ENCODE data around the gene OTOP2. TPM values are rescaled to one million over a fixed set of nuclear protein-coding genes. Genes with fewer than 3 reads are reported as not detected.

OTOP2 gene
- not detected for total RNA-seq
- long read RNA-seq = 0 reads

GRCh38 chr17:74924250-74924948 is at the start of gene OTOP2:
OTOP2 (plus strand) TSS chr17:74924273; CDS start chr17:74924633, 360 bp downstream.
- DNase-seq = no peak
- peak in 1 of 2 donors; percentile 24 for ATAC-seq
- intact Hi-C loops (cut with DNase I) = no loop called here

DNA sequence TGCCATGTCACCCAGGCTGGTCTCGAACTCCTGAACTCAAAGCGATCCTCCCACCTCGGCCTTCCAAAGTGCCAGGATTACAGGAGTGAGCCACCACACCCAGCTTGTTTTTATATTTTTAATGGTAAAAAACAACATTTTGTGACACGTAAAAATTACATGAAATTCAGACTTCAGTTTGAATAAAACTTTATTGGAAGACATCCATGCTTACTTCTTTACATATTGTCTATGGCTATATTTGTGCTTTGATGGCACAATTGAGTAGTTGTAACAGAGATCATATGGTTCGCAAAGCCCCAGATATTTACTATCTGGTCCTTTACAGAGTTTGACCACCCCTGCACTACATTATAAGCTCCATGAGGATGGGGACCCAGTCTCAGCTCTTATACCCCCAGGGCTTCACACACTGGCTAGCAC is 49.4 kb upstream of the OTOP2 start:
- DNase-seq = no peak
- ATAC-seq = no peak
- intact Hi-C loops (cut with DNase I) = no loop called here

- DNase-seq = no peak
- no peak for ATAC-seq
- intact Hi-C loops (cut with DNase I) = no loop called here
Observed at GRCh38 chr17:74875155-74875976, 48.7 kb upstream of the OTOP2 start.

DNA sequence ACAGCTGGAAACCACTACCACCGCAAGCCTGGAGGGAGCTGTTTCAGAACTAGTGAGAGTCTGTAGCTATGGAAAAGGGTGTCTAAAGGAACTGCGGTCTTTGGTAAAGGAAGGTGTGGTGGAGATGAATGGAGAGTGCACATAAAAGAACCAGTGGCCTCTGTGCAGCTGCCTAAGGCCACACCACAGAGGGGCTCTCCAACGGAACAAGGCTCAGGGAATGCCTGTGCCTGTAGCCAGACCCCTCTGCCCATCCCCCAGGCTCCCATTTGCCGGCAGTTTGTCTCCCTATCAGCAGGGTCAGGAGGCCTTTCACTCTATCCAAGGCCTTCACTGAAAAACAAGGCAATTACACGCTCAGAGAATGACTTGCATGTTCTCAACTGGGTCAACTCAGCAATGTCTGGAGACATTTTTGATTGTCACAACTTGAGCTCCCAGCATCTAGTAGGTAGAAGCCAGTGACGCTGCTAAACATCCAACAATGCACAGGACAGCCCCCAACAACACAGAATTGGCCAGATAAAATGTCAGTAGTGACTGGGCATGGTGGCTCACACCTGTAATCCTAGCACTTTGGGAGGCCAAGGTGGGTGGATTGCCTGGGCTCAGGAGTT is 48.0 kb upstream of the OTOP2 start:
- no peak for ATAC-seq
- DNase-seq = no peak
- intact Hi-C loops (cut with DNase I) = no loop called here

DNA sequence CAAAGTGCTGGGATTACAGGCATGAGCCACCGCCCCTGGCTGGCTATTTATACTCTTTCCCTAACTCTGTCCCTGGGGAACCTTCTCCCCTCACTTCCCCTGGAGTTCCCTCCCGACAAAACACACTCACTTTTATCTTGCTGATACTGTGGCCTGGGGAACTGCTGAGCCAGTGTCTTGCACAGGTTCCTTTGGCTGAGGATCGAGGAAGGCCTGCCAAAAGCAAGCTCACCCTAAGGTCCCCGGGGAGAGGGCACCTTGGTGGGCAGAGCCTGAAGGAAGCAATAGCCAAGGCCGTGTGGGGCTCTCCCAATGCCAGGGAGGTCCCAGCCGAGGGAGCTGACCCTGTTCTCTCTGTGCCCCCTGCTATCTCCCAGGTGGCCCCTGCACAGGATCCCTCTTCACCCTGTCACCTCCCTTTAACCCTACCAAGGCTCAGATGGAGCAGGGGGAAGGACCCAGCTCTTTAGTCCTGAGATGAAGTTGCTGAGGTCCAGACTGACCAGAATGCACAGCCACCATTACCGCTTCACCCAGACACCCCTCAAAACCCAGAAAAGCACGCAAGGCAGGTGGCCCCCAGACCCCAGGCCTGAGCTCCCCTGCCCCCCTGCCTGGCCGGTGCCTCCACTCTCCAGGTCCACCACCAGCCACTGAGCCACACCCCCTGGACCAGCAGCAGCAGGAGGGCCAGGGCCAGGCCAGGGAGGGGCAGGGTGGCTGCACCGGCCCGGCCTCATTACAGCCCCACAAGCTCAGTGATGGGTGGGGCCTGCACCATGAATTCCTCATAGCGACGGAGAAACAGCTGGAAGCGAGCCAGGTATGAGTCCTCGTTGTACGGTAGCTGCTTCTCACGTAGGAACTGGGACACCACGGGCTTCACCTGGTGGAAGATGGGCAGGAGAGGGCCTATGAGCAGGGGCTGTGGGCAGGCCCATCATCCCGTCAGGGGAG is 46.2 kb upstream of the OTOP2 start:
- intact Hi-C loops (cut with DNase I) = no loop called here
- peak in 1 of 2 donors; percentile 13 for ATAC-seq
- peak; percentile 65 for DNase-seq

DNA sequence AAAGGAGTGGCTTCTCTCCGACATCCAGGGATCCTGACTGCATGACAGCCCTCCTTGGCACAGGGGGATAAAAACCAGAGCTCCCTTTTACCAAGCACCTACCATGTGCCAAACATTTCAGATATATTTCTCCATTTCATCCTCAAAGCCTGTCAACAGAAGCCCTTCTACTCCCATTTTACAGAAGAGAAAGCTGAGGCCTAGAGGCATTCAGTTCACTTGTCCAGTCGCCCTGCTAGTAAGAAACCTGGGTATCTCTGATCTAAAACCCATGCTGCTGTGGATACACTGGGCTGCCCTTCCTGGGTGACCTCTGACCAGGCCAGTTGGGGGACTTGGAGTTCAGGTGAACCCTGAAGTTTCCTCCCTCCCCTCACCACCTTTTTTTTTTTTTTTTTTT is 45.4 kb upstream of the OTOP2 start:
- ATAC-seq = no peak
- no peak for DNase-seq
- intact Hi-C loops (cut with DNase I) = no loop called here

- no peak for ATAC-seq
- no peak for DNase-seq
- intact Hi-C loops (cut with DNase I) = no loop called here
Observed at GRCh38 chr17:74879308-74879707, 44.8 kb upstream of the OTOP2 start.

DNA sequence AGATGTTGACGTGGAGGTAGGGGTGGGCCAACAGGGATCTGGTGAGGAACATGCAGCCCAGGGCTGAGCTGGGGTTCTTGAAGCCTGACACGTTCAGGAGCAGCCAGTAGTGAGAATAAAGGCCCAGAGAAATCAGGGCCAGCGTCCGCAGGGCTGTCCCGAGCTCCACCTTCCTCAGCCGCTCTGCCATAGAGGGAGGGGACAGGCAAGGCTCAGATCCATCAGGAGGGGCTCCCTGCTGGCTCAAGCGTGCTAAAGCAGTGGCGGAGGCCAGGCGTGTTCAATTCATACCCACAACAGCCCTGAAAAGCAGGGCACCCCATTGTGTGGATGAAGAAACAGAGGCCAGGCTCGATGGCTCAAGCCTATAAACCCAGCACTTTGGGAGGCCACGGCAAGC is 43.0 kb upstream of the OTOP2 start:
- no peak for DNase-seq
- no peak for ATAC-seq
- intact Hi-C loops (cut with DNase I) = no loop called here

DNA sequence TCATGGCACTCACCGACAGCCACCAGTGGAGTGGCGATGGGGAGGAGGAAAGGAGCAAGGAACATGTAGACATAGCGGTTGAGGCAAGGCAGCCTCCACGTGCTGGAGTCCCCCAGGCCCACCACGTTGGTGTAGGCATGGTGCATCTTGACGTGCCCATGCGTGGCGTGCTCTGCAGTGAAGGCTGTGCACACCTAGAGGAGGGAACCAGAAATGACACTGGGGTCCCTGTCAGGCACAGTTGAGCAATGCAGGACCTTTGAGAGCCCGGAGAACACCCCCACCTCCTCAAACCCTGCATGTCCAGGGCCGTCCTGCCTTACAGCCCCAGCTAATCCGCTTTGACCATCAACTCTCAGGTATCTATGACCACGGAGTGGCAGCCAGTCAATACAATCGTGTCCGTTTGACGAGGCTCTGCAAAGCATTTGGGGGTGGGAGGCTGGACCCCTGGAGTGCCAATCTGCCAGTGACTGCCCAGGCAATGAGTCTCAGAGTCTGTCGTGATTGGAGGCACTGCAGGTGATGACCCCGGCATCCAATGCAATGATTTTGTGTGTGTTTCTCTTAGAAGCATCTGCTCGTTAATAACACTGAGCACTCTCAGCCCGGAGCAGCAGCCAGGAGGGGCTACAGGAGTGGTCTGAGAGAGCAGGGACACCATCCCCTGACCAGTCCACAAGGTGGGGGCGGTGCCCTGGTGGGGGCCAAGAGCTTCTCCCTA is 41.4 kb upstream of the OTOP2 start:
- no peak for DNase-seq
- no peak for ATAC-seq
- intact Hi-C loops (cut with DNase I) = no loop called here

DNA sequence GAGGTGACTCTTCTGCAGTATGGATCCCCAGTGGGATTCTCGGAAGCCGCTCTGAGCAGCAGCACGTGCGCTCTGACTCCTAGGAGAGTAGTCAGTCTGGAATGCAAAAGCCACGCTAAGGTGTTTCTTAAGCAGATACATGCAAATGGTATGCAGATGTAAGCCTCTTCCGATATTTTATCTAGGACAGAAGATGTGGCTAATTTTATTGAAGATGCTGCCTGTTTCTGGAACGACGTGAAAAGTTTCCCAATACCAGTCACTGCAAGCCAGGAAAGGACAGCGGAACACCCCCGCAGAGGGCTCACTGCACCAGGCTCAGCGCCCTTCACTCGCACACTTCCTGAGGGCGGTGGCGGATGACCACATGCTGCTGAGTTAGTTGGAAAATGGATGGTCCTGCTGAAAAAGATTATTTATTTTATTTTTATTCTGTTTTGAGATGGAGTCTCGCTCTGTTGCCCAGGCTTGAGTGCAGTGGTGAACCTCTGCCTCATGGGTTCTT is 40.8 kb upstream of the OTOP2 start:
- no peak for DNase-seq
- ATAC-seq = no peak
- intact Hi-C loops (cut with DNase I) = no loop called here

GRCh38 chr17:74888469-74888868 is 35.6 kb upstream of the OTOP2 start:
- ATAC-seq (no peak), DNase-seq (no peak)
- intact Hi-C loops (cut with DNase I) = no loop called here

GRCh38 chr17:74890554-74890953 is 33.5 kb upstream of the OTOP2 start:
- intact Hi-C loops (cut with DNase I) = no loop called here
- DNase-seq (no peak), ATAC-seq (no peak)

GRCh38 chr17:74892013-74892841 is 31.8 kb upstream of the OTOP2 start:
- DNase-seq (no peak), ATAC-seq (peak in 1 of 2 donors; percentile 5)
- intact Hi-C loops (cut with DNase I) = no loop called here

- DNase-seq (no peak), ATAC-seq (peak; percentile 34 to 53)
- intact Hi-C loops (cut with DNase I) = no loop called here
Observed at GRCh38 chr17:74892974-74893911, 30.8 kb upstream of the OTOP2 start, which contains the start of gene FADS6. FADS6 (minus strand) TSS chr17:74893633; CDS start chr17:74893595, 38 bp downstream.

DNA sequence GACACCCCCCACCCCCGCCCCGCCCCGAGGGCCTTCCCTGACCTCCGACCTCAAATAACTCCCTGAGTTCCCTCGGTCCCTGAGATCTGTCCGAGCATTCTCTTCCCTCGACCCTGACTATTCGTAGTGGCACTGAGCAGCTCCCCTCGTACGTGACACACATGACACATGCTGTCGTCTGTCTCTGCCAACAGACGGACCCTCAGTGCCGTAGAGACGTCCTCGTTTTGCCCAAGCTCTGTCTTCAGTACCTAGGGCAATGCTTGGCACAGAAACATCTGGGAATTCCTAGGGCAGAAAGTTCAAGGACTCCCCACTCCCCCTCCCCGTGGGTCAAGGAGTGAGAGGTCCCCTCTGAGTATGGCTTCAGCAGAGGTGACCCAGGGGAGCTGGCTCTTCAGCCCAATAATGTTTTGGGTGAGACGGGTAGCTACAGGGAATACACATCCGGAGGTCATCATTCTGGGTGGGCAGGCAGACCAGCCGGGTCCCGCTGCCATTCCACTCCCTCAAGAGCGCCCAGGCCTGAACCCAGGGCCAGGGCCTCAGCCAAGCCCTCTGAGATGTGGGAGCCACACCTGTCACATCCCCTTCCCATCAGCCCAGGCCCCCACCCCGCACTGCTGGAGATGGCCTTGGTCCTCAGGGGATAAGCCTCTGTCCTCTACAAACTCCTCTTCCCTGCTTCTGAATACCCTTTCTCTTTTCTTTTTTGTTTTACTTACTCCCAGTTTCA is 30.0 kb upstream of the OTOP2 start:
- ATAC-seq (no peak), DNase-seq (no peak)
- intact Hi-C loops (cut with DNase I) = no loop called here
